Endometrial microvascular endothelial cells (primary cell): ENCODE results near the gene ZNF415. TPM values are rescaled to one million over a fixed set of nuclear protein-coding genes. Genes with fewer than 3 reads are reported as not detected.
"Not testable (repeated sequence)": the region's sequence is repeated elsewhere in the genome, so short reads cannot be mapped to it uniquely, and the experiment has no call there.

Experiments
- in situ Hi-C: cut with HindIII; loops from 2 replicates; pipeline ENCODE4 v1.10.0; 2017; ENCODE audit warnings: low sequenced_read_pairs, low pct_unique_long_range_greater_than_20kb; ENCODE audit errors: inconsistent ontology term
- total RNA-seq: library from RNA; depleted of rRNA; stranded (reverse); fragments of >200 nt; gene quantifications from one replicate; pipeline ENCODE4 v1.2.3, GENCODE V29; 2015; ENCODE audit errors: inconsistent ontology term

The ZNF415 gene
- total RNA-seq, 1 donor from 2014 or later, result 15.4 TPM

DNA sequence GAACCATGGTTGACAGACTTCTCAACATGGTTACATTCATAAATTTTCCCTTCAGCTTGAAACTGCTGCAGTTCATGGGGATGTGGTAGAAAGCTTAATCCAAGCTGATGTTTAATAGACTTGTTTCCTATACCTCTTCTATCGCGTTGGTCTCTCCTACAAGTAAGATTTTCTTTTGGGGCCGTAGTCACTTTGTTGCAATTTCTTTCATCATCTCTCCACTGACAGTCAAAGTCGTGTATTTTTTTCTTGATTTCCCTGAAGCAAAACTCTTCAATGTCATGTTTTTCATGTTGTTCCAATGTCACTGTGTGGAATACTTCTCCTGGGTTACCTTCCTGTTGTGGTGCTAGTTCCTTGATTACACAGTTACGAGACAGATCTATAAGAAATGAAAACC, 23.2 kb downstream of the ZNF415 start:
- in situ Hi-C loops, result no loop called here

GRCh38 chr19:53103234-53104203, 29.2 kb downstream of the ZNF415 start, which contains the start of gene ZNF160:
Gene ZNF160 (minus strand): TSS chr19:53103422. CDS start chr19:53086276, 17,146 bp downstream.
- in situ Hi-C loops, result no loop called here

- in situ Hi-C loops, result no loop called here
Measured at GRCh38 chr19:53102756-53103233, 29.9 kb downstream of the ZNF415 start.

- in situ Hi-C loops, result no loop called here
Measured at GRCh38 chr19:53102206-53102755, 30.4 kb downstream of the ZNF415 start.

DNA sequence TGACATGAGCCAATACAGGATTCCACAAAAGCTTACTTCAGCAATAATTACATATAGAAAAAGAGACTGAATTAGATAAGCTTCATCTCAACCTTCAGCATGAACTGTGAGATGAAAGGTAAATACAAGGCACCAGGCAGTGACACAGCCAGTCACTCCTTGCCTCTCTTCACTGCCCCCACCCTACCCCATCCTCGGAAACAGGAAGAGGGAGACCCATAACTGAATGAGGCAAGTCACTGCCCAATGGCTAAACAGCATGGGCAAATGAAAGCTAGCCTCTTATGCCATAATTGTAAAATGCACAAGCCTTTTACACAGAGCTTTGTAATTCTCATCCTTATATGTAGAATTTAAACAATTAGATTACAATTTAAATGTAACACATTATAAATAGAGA, 31.2 kb downstream of the ZNF415 start:
- in situ Hi-C loops, result no loop called here

DNA sequence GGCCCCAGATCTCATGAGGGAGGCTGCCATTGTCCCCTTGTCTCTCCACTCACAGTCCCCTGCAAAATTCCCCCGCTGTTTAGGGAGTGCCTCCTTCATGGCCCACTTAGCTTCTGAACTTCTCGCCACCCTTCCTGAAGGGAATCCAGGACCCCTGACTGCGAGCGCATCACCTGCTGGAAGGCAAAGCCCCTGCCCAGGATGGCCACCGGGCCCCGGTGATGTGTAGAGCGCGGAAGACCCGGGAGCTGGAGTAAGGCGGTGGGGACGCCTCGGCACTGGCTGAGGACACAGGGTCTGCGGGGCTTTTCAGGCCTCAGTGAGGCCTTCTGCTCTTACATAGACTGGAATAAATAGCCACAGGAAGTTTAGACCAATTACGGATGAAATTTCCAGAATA, 34.1 kb downstream of the ZNF415 start:
- in situ Hi-C loops, result not testable (repeated sequence)

DNA sequence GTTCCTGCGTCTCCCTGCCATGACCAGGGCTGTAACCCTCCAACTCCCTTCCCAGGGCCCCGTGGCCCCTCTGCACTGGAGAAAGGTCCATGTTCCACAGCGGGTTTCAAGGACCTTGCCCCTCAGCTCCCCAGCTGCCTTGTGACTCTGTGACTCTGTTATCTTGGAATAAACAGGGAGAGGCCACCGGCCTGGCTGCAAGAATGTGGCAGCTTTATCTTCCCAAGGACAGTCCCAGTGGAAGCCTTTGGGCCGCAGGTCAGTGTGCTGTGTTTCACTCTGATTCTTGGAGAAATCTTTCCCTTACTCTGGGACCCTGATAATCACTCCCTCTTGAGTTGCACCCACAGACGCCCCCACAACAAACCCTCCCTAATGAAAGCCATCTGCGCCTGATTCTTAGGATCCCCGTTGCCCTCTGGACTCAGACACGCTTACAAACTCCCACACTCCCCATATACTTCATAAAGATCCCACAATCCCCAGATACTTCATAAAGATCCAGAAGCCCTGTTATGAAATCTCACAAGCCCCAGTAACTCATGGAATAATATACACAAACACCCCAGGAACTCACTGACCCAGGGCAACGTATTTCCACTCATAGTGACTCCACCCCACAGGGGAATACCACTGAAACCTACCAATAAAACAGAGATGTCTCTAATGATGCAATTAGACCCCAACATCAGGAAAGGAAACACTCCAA, 35.6 kb downstream of the ZNF415 start:
- in situ Hi-C loops, result not testable (repeated sequence)

DNA sequence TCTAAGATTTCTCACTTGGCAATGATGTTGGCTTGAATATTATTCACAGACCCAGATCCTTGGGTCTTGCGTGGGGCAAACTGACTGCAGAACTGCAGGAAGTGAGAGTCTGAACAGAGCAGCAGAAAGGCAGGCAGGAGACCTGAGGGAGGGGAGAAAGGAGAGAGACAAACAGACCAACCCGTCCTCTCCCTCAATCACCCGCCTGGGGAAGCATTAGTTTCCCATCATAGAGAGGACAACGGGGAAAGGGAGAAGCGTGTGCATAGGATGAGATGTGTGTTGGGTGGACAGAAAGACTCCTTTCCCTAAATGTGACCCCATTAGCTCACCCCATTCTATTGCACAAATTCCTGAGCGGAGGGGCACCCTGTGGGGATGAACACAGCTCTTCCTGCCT, 36.1 kb downstream of the ZNF415 start:
- in situ Hi-C loops, result not testable (repeated sequence)

GRCh38 chr19:53094754-53095575, 37.7 kb downstream of the ZNF415 start:
- in situ Hi-C loops, result no loop called here

DNA sequence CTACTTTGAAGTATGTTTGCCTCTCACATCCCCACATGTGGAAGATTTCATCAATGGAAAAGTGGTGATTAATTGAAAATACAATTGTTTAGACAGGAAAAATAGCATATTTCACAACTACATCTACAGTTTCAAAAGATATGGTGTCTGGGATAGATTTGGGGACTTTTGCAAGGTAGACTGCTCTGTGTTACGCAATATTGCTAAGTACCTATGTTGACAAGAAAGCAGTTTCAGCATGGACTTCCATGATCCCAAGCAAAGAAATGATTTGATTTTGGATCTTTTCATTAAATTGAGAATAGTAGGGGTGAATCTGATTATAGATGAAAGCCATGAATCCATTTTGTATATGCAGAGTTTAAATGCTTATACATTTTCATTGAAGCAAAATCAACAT, 40.0 kb downstream of the ZNF415 start:
- in situ Hi-C loops, result no loop called here

GRCh38 chr19:53091413-53092254, 41.1 kb downstream of the ZNF415 start:
- in situ Hi-C loops, result no loop called here

- in situ Hi-C loops, result no loop called here
Measured at GRCh38 chr19:53088091-53088490, 44.6 kb downstream of the ZNF415 start.

GRCh38 chr19:53086949-53087348, 45.8 kb downstream of the ZNF415 start:
- in situ Hi-C loops, result no loop called here

DNA sequence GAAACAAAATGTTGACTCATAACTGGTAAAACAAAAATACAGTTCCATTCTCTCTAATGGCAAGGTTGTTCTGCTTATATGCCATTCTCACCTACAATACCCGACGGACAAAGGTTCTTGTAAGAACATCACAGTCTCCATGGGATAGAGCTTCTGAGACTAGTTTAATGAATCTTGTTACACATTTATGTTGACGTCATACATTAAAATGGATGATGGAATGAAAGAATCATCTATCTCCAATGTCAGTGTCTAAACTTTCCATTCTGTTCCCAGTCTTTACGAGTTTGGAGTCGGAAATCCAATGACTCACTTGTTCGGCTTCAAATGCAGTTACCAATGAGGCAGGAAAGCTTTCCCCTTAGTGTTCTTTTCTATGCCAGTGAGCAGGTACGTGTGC, 47.2 kb downstream of the ZNF415 start:
- in situ Hi-C loops, result no loop called here

GRCh38 chr19:53082929-53083328, 49.8 kb downstream of the ZNF415 start:
- in situ Hi-C loops, result no loop called here

DNA sequence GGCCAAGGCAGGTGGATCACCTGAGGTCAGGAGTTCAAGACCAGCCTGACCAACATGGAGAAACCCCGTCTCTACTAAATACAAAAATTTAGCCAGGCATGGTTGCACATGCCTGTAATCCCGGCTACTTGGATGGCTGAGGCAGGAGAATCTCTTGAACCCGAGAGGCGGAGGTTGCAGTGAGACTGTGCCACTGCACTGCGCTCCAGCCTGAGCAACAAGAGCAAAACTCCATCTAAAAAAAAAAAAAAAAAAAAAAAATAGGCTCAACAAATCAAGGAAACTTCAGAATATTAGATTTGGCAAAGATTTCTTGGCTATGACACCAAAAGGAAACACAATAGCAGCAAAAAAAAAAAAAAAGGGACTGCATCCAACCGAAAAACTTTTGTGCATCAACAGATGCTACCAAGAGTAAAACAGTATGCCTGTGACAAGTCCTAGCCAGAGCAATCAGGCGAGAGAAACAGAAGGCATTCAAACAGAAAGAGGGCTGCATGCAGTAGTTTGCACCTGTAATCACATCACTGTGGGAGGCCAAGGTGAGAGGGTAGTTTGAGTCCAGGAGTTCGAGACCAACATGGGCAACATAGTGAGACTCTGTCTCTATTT, 53.3 kb downstream of the ZNF415 start:
- in situ Hi-C loops, result no loop called here

- in situ Hi-C loops, result no loop called here
Measured at GRCh38 chr19:53078668-53079067, 54.0 kb downstream of the ZNF415 start.
